Activated naive CD8-positive, alpha-beta T cell treated with anti-CD3 and anti-CD28 coated beads, Interleukin-2, amount 10 ng/mL, durations not matched to agents 7 days and 5 days (primary cell): ENCODE measurements around the gene TUBGCP3. TPM values are rescaled to one million over a fixed set of nuclear protein-coding genes. Genes with fewer than 3 reads are reported as not detected.

Source experiments
- total RNA-seq, 2 experiments: library from RNA; stranded (reverse); gene quantifications; one replicate each; pipeline ENCODE4 v1.2.3, GENCODE V29; 2021

TUBGCP3 gene
- total RNA-seq, 2 experiments from 2014 or later: 62.4 to 63.3 TPM

Other genes starting within 250 kb of the TUBGCP3 start
- gene SPACA7, start 211.8 kb downstream of the TUBGCP3 start, total RNA-seq: not detected
- gene ATP11A, start 101.9 kb upstream of the TUBGCP3 start, total RNA-seq: 10 to 100 TPM; 36.5 to 38.2 TPM